ENCODE results near the gene GTPBP4. TPM values are rescaled to one million over a fixed set of nuclear protein-coding genes. Genes with fewer than 3 reads are reported as not detected.

The GTPBP4 gene
- total RNA-seq, 1 donor from 2014 or later = 202 TPM

DNA sequence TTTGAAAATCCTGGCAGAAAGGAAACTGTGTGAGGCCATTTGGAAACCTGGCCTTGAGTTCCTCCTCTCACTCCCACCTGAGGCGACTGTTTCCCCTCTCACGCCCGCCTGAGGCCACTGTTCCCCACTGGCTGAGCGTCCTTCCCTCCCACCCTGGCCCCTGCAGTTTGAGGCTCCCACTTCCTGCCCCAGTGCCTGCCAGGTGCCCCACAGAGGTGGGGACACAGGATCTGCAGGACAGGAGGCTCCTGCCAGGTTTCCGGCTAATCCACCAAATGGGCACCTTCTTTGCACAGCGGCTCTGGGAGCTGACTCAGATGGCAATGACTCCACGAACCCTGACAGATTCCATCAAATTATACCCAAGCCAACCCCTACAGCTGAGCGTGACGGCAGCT is 32.4 kb upstream of the GTPBP4 start:
- Mint-ChIP-seq H3K4me3 (no peak overlapping the region), H3K27me3 (ENCODE audit: insufficient read depth) (peaks cover 8% of the 10 kb centered on the region), H3K9me3 (no peaks in the 10 kb centered on the region), H3K27ac (no peak overlapping the region), H3K36me3 (ENCODE audit: low read depth) (no peaks in the 10 kb centered on the region), H3K4me1 (ENCODE audit: low read depth) (no peaks in the 10 kb centered on the region)
- intact Hi-C loops (cut with micrococcal nuclease) = no loop called here
- DNase-seq (ENCODE audit: low spot score) = no peak

GRCh38 chr10:958106-958505 is 30.1 kb upstream of the GTPBP4 start:
- peaks cover 5% of the 10 kb centered on the region for H3K27me3 Mint-ChIP-seq (ENCODE audit: insufficient read depth)
- intact Hi-C loops (cut with micrococcal nuclease) = no loop called here
- no peak for DNase-seq (ENCODE audit: low spot score)
- H3K9me3 Mint-ChIP-seq = no peaks in the 10 kb centered on the region
- no peak overlapping the region for H3K27ac Mint-ChIP-seq
- H3K4me1 Mint-ChIP-seq (ENCODE audit: low read depth) = no peaks in the 10 kb centered on the region
- no peaks in the 10 kb centered on the region for H3K36me3 Mint-ChIP-seq (ENCODE audit: low read depth)
- no peak overlapping the region for H3K4me3 Mint-ChIP-seq

- Mint-ChIP-seq H3K27ac (no peak overlapping the region), H3K4me1 (ENCODE audit: low read depth) (no peaks in the 10 kb centered on the region), H3K36me3 (ENCODE audit: low read depth) (no peaks in the 10 kb centered on the region), H3K4me3 (no peak overlapping the region), H3K27me3 (ENCODE audit: insufficient read depth) (peaks cover 3% of the 10 kb centered on the region), H3K9me3 (no peaks in the 10 kb centered on the region)
- DNase-seq (ENCODE audit: low spot score) = no peak
- intact Hi-C loops (cut with micrococcal nuclease) = no loop called here
Observed at GRCh38 chr10:958856-959255, 29.4 kb upstream of the GTPBP4 start.

DNA sequence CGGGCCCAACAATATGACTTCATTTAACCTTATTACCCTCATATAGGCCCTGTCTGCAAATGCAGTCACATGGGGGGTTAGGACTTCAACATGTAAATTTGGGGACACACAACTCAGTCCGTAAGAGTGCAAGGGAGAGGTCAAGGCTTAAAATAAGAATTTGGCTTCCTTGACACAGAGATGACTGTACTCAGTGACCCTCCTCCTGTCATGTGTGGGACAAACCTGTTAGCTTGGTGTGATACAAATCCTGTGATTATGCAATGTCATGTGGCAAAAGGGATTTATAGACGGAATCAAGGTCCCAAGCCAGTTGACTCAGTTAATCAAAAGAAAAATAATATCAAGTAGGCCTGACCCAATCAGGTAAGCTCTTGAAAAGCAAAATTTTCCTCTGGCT is 25.9 kb upstream of the GTPBP4 start:
- DNase-seq (ENCODE audit: low spot score) = no peak
- Mint-ChIP-seq H3K36me3 (ENCODE audit: low read depth) (no peaks in the 10 kb centered on the region), H3K4me1 (ENCODE audit: low read depth) (peaks cover 6% of the 10 kb centered on the region), H3K4me3 (no peak overlapping the region), H3K27me3 (ENCODE audit: insufficient read depth) (peaks cover 12% of the 10 kb centered on the region), H3K27ac (no peak overlapping the region), H3K9me3 (no peaks in the 10 kb centered on the region)
- intact Hi-C loops (cut with micrococcal nuclease) = no loop called here

GRCh38 chr10:963186-963585 is 25.0 kb upstream of the GTPBP4 start:
- H3K4me1 Mint-ChIP-seq (ENCODE audit: low read depth) = peaks cover 7% of the 10 kb centered on the region
- H3K4me3 Mint-ChIP-seq = no peak overlapping the region
- H3K27me3 Mint-ChIP-seq (ENCODE audit: insufficient read depth) = peaks cover 10% of the 10 kb centered on the region
- H3K27ac Mint-ChIP-seq = peak overlapping the region; percentile 42
- no peak for DNase-seq (ENCODE audit: low spot score)
- no peaks in the 10 kb centered on the region for H3K36me3 Mint-ChIP-seq (ENCODE audit: low read depth)
- no peaks in the 10 kb centered on the region for H3K9me3 Mint-ChIP-seq
- intact Hi-C loops (cut with micrococcal nuclease) = no loop called here

DNA sequence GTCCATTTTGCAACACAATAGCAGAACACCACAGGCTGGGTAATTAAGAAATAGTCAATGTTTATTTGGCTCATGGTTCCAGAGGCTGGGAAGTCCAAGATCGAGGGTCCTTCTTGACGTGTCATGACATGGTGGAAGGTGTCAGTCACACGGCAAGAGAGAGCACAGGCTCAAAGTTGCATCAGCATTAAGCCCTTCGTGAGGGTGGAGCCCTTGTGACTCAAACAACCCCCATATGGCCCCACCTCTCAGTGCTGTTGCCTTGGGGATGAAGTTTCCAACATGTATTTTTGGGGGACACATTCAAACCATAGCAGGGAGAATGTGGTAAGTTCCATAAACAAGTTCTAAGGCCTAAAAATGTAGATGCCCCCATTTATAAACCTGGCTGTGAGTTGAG is 24.6 kb upstream of the GTPBP4 start:
- H3K4me3 Mint-ChIP-seq = no peak overlapping the region
- H3K36me3 Mint-ChIP-seq (ENCODE audit: low read depth) = no peaks in the 10 kb centered on the region

GRCh38 chr10:964321-964987 is 23.8 kb upstream of the GTPBP4 start:
- no peak for DNase-seq (ENCODE audit: low spot score)
- Mint-ChIP-seq H3K9me3 (no peaks in the 10 kb centered on the region), H3K4me1 (ENCODE audit: low read depth) (peaks cover 7% of the 10 kb centered on the region)

More for the DNA sequence above, 24.6 kb upstream of the GTPBP4 start:
- DNase-seq (ENCODE audit: low spot score) = no peak
- H3K4me1 Mint-ChIP-seq (ENCODE audit: low read depth) = peaks cover 7% of the 10 kb centered on the region
- no peaks in the 10 kb centered on the region for H3K9me3 Mint-ChIP-seq
- no peak overlapping the region for H3K27ac Mint-ChIP-seq
- intact Hi-C loops (cut with micrococcal nuclease) = no loop called here
- peaks cover 10% of the 10 kb centered on the region for H3K27me3 Mint-ChIP-seq (ENCODE audit: insufficient read depth)

DNA sequence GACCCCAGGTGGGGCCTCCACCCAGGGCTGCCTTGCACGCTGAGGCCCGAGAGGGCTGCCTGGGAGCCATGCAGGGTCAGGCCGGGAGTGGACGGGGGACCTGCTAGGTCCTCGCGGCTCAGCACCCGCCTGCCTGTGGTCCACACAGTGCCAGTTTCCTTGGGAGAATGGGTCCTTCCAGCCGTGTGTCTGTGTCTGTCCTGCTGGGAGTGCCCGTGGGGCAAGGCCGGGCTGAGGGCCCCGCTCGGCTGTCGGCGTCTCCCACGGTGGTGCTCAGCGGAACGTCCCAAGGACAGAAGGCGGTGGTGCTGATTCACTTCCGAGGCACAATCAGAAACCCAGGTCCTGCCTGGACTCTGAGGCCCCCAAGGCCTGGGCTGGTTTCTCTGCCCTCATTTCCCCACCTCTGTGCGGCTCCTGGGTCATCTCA is 23.2 kb upstream of the GTPBP4 start:
- no peak overlapping the region for H3K27ac Mint-ChIP-seq
- no peak for DNase-seq (ENCODE audit: low spot score)
- H3K9me3 Mint-ChIP-seq = no peaks in the 10 kb centered on the region
- no peak overlapping the region for H3K4me3 Mint-ChIP-seq
- peaks cover 10% of the 10 kb centered on the region for H3K27me3 Mint-ChIP-seq (ENCODE audit: insufficient read depth)
- no peaks in the 10 kb centered on the region for H3K36me3 Mint-ChIP-seq (ENCODE audit: low read depth)
- intact Hi-C loops (cut with micrococcal nuclease) = no loop called here
- peaks cover 7% of the 10 kb centered on the region for H3K4me1 Mint-ChIP-seq (ENCODE audit: low read depth)

More at GRCh38 chr10:964321-964987, 23.8 kb upstream of the GTPBP4 start:
- Mint-ChIP-seq H3K4me3 (no peak overlapping the region), H3K36me3 (ENCODE audit: low read depth) (no peaks in the 10 kb centered on the region), H3K27me3 (ENCODE audit: insufficient read depth) (peaks cover 12% of the 10 kb centered on the region), H3K27ac (no peak overlapping the region)
- intact Hi-C loops (cut with micrococcal nuclease) = no loop called here

- no peak overlapping the region for H3K27ac Mint-ChIP-seq
- H3K4me1 Mint-ChIP-seq (ENCODE audit: low read depth) = peaks cover 7% of the 10 kb centered on the region
- no peak overlapping the region for H3K4me3 Mint-ChIP-seq
- no peaks in the 10 kb centered on the region for H3K36me3 Mint-ChIP-seq (ENCODE audit: low read depth)
- intact Hi-C loops (cut with micrococcal nuclease) = no loop called here
- peaks cover 17% of the 10 kb centered on the region for H3K27me3 Mint-ChIP-seq (ENCODE audit: insufficient read depth)
- DNase-seq (ENCODE audit: low spot score) = no peak
- no peaks in the 10 kb centered on the region for H3K9me3 Mint-ChIP-seq
Observed at GRCh38 chr10:966466-967235, 21.6 kb upstream of the GTPBP4 start.

GRCh38 chr10:968546-969199 is 19.6 kb upstream of the GTPBP4 start:
- no peak for DNase-seq (ENCODE audit: low spot score)
- intact Hi-C loops (cut with micrococcal nuclease) = no loop called here
- no peak overlapping the region for H3K27ac Mint-ChIP-seq
- no peak overlapping the region for H3K4me3 Mint-ChIP-seq
- H3K36me3 Mint-ChIP-seq (ENCODE audit: low read depth) = no peaks in the 10 kb centered on the region
- peaks cover 17% of the 10 kb centered on the region for H3K27me3 Mint-ChIP-seq (ENCODE audit: insufficient read depth)
- no peaks in the 10 kb centered on the region for H3K9me3 Mint-ChIP-seq
- H3K4me1 Mint-ChIP-seq (ENCODE audit: low read depth) = peaks cover 7% of the 10 kb centered on the region

GRCh38 chr10:969473-970150 is 18.6 kb upstream of the GTPBP4 start:
- Mint-ChIP-seq H3K4me3 (no peak overlapping the region), H3K36me3 (ENCODE audit: low read depth) (no peaks in the 10 kb centered on the region), H3K4me1 (ENCODE audit: low read depth) (peaks cover 7% of the 10 kb centered on the region), H3K9me3 (no peaks in the 10 kb centered on the region), H3K27me3 (ENCODE audit: insufficient read depth) (peaks cover 17% of the 10 kb centered on the region), H3K27ac (no peak overlapping the region)
- intact Hi-C loops (cut with micrococcal nuclease) = no loop called here
- DNase-seq (ENCODE audit: low spot score) = no peak

GRCh38 chr10:970311-971149 is 17.7 kb upstream of the GTPBP4 start:
- Mint-ChIP-seq H3K27me3 (ENCODE audit: insufficient read depth) (peaks cover 17% of the 10 kb centered on the region), H3K4me3 (no peak overlapping the region), H3K4me1 (ENCODE audit: low read depth) (peaks cover 7% of the 10 kb centered on the region), H3K9me3 (no peaks in the 10 kb centered on the region), H3K36me3 (ENCODE audit: low read depth) (no peaks in the 10 kb centered on the region), H3K27ac (no peak overlapping the region)
- intact Hi-C loops (cut with micrococcal nuclease) = no loop called here
- DNase-seq (ENCODE audit: low spot score) = no peak
